Smooth muscle cell (in vitro differentiated cells): ENCODE data around the gene LAGE3. TPM values are rescaled to one million over a fixed set of nuclear protein-coding genes. Genes with fewer than 3 reads are reported as not detected.

ENCODE experiments used
- DNase-seq: peaks from one replicate; lab custom pipeline; 2025; ENCODE audit not compliant: unreplicated experiment; lab: John Stamatoyannopoulos, UW
- H2AFZ ChIP-seq: fragments of 200-600 bp; sonication (generic); 2 replicates; pipeline ENCODE4 v1.6.0; 2016; ENCODE audit warnings: antibody characterized with exemption, low read depth, mild to moderate bottlenecking
- H3F3A ChIP-seq: fragments of 200-600 bp; sonication (generic); 2 replicates; pipeline ENCODE4 v1.6.0; 2017; ENCODE audit warnings: antibody characterized with exemption, low read depth
- H3K27ac ChIP-seq: fragments of 200-600 bp; sonication (generic); 2 replicates; pipeline ENCODE4 v1.5.1; 2016; ENCODE audit warnings: low read depth, mild to moderate bottlenecking
- H3K27me3 ChIP-seq: fragments of 200-600 bp; sonication (generic); 2 replicates; pipeline ENCODE4 v1.6.1; 2016; ENCODE audit warnings: low read depth, mild to moderate bottlenecking
- H3K36me3 ChIP-seq: fragments of 200-600 bp; sonication (generic); 2 replicates; pipeline ENCODE4 v1.5.1; 2016; ENCODE audit warnings: low read depth
- H3K4me1 ChIP-seq: fragments of 200-600 bp; sonication (generic); 2 replicates; pipeline ENCODE4 v1.5.1; 2016; ENCODE audit warnings: low read depth
- H3K4me2 ChIP-seq: fragments of 200-600 bp; sonication (generic); 2 replicates; pipeline ENCODE4 v1.6.0; 2016; ENCODE audit warnings: mild to moderate bottlenecking
- H3K4me3 ChIP-seq: fragments of 200-600 bp; sonication (generic); 2 replicates; pipeline ENCODE4 v1.5.1; 2016; ENCODE audit warnings: mild to moderate bottlenecking
- H3K79me2 ChIP-seq: fragments of 200-600 bp; sonication (generic); 2 replicates; pipeline ENCODE4 v1.6.0; 2016; ENCODE audit warnings: low read depth, mild to moderate bottlenecking
- H3K9ac ChIP-seq: fragments of 200-600 bp; sonication (generic); 2 replicates; pipeline ENCODE4 v1.6.0; 2016; ENCODE audit warnings: low read depth
- H3K9me3 ChIP-seq: fragments of 200-600 bp; sonication (generic); replicated peaks from 2 replicates; pipeline ENCODE4 v1.5.1; 2016; ENCODE audit warnings: low read depth
- H4K20me1 ChIP-seq: fragments of 200-600 bp; sonication (generic); 2 replicates; pipeline ENCODE4 v1.6.0; 2016; ENCODE audit warnings: low read depth
- CTCF ChIP-seq: fragments of 200-600 bp; sonication (generic); IDR thresholded peaks from 2 replicates; pipeline ENCODE4 v1.5.1; 2017; ENCODE audit warnings: borderline replicate concordance, mild to moderate bottlenecking, antibody characterized with exemption; ENCODE audit not compliant: insufficient read depth, poor library complexity, severe bottlenecking
- WGBS: methylation state at CpG from one replicate; pipeline ENCODE4 v1.1.7; 2016; ENCODE audit warnings: low lambda C conversion rate; 5-methylcytosine and 5-hydroxymethylcytosine counted together
- polyA plus RNA-seq: library from polyadenylated mRNA; unstranded; fragments of >200 nt; fragmentation: Nextera tagmentation; extraction: Ambion mirVana; gene quantifications from 2 replicates; pipeline ENCODE4 v1.2.1, GENCODE V29; 2016
- total RNA-seq: library from RNA; depleted of rRNA; stranded (reverse); fragments of >200 nt; gene quantifications from 2 replicates; pipeline ENCODE4 v1.2.3, GENCODE V29; 2014

Gene LAGE3
- total and polyA plus RNA-seq, 2 experiments from 2014 or later: 39.7 to 52.7 TPM

GRCh38 chrX:154507673-154508383 is 28.7 kb upstream of the LAGE3 start:
- Histone ChIP-seq H3K27me3 (no peaks in the 10 kb centered on the region), H4K20me1 (no peaks in the 10 kb centered on the region), H3K27ac (no peak overlapping the region), H3F3A (peaks cover 2% of the 10 kb centered on the region), H3K4me1 (no peaks in the 10 kb centered on the region), H2AFZ (no peak overlapping the region), H3K36me3 (no peaks in the 10 kb centered on the region), H3K4me2 (no peak overlapping the region), H3K9me3 (no peaks in the 10 kb centered on the region), H3K79me2 (no peaks in the 10 kb centered on the region), H3K9ac (no peak overlapping the region), H3K4me3 (no peak overlapping the region)
- 93% methylated on average over 23 of the region's 24 CpGs for WGBS
- no peak for TF ChIP-seq CTCF
- DNase-seq: no peak

GRCh38 chrX:154506483-154507332 is 27.6 kb upstream of the LAGE3 start:
- H3K9ac ChIP-seq: no peak overlapping the region
- H3F3A ChIP-seq: peaks cover 2% of the 10 kb centered on the region
- no peaks in the 10 kb centered on the region for H3K27me3 ChIP-seq
- H3K4me3 ChIP-seq: no peak overlapping the region
- H3K79me2 ChIP-seq: no peaks in the 10 kb centered on the region
- no peak overlapping the region for H2AFZ ChIP-seq
- H3K36me3 ChIP-seq: no peaks in the 10 kb centered on the region
- no peaks in the 10 kb centered on the region for H3K4me1 ChIP-seq
- DNase-seq: no peak
- H4K20me1 ChIP-seq: no peaks in the 10 kb centered on the region
- H3K27ac ChIP-seq: peak overlapping the region; percentile 82
- 86% methylated on average over 31 of the region's 37 CpGs for WGBS
- TF ChIP-seq CTCF: no peak
- H3K4me2 ChIP-seq: no peak overlapping the region
- H3K9me3 ChIP-seq: no peaks in the 10 kb centered on the region

- H4K20me1 ChIP-seq: no peaks in the 10 kb centered on the region
- H3K4me1 ChIP-seq: no peaks in the 10 kb centered on the region
- no peak overlapping the region for H3K4me2 ChIP-seq
- H3K9me3 ChIP-seq: no peaks in the 10 kb centered on the region
- H3K9ac ChIP-seq: peak overlapping the region; percentile 11
- H3K27me3 ChIP-seq: no peaks in the 10 kb centered on the region
- no peaks in the 10 kb centered on the region for H3K36me3 ChIP-seq
- no peak overlapping the region for H2AFZ ChIP-seq
- TF ChIP-seq CTCF: no peak
- DNase-seq: no peak
- 45% methylated on average over 12 of the region's 12 CpGs for WGBS
- no peak overlapping the region for H3K4me3 ChIP-seq
- H3K27ac ChIP-seq: peak overlapping the region; percentile 82
- H3F3A ChIP-seq: peaks cover 2% of the 10 kb centered on the region
- H3K79me2 ChIP-seq: no peaks in the 10 kb centered on the region
These were observed 26.7 kb upstream of the LAGE3 start for GRCh38 chrX:154505734-154506133.
